NCI-H1417 treated with DMSO at 0.1 percent for 48 hours (cell line): ENCODE data around the gene COG8.
A peak's percentile ranks its signal among the peaks of the same experiment; 100 is the strongest.

ENCODE experiments used
- DNase-seq: peaks from one replicate; lab custom pipeline; 2025; lab: John Stamatoyannopoulos, UW

Gene COG8

DNA sequence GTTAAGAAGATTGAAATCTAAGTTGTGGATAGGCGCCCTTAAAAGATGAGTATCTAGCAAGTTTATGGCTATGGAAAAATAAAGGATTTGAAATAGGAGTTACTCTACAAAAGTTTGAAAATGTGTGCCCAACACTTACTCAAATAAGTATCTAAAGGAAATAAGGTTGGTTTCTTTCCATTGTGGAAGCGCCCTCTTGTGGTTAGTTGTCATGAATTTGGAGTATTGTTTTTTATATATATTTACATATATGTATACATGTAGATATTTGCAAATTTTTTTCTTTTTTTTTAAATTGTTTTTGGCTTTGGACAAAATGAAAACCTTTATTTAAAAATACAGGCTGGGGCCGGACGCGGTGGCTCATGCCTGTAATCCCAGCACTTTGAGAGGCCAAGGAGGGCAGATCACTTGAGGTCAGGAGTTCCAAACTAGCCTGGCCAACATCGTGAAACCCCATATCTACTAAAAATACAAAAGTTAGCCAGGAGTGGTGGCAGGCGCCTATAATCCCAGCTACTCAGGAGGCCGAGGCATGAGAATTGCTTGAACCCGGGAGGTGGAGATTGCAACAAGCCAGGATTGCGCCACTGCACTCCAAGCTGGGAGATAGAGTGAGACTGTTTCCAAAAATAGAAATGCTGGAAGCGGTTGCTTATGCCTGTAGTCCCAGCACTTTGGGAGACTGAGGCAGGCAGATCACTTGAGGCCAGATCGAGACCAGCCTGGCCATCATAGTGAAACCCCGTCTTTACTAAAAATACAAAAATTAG is 52.2 kb downstream of the COG8 start:
- DNase-seq: peak; percentile 6

- no peak for DNase-seq
Measured at GRCh38 chr16:69285240-69285639, 54.1 kb downstream of the COG8 start.

GRCh38 chr16:69283851-69284250 is 55.5 kb downstream of the COG8 start:
- DNase-seq: no peak

DNA sequence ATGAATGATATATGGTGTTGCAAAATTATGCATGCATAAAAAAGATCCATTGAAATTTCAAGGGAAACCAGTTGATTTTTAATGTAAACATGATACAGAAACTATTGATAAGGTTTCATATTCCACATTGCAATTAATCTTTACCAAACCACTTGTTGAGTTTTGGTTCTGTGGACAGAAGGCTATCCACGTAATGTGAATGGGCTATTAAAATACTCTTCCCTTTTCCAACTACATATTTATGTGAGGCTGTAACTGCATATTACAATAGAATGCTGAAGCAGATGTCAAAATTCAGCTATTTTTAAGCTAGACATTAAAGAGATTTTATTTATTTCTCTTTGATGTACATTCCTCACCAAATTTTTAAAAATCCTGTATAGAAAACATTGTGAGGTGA is 62.0 kb downstream of the COG8 start:
- no peak for DNase-seq
